HEK293 (cell line): ENCODE data around the gene KLK3.

ENCODE experiments used
- CTCF ChIA-PET: fragments of 350-600 bp; formaldehyde crosslinking; extraction: SDS; loops from one replicate; lab custom pipeline; 2021; ENCODE audit warnings: antibody characterized with exemption; lab: Yijun Ruan, JAX
- POLR2A ChIA-PET: fragments of 300-600 bp; formaldehyde crosslinking; extraction: SDS; loops from one replicate; lab custom pipeline; 2020; ENCODE audit warnings: antibody characterized with exemption, inconsistent platforms; lab: Yijun Ruan, JAX
- H3K27ac ChIP-seq: fragments of 200-500 bp; sonication (Bioruptor generic); 2 replicates; pipeline ENCODE4 v1.5.1; 2014; ENCODE audit warnings: low read depth, low read length, control low read depth, inconsistent platforms; ENCODE audit errors: extremely low read depth
- H3K36me3 ChIP-seq, 2 experiments: fragments of 200-500 bp in 1 of 2; sonication (Bioruptor generic) in 1 of 2; 1 replicate in 1 of 2; 2 replicates in 1 of 2; pipeline ENCODE4 v1.5.1; 2014 to 2017; ENCODE audit warnings: inconsistent platforms in 2 of 2, low read length in 2 of 2; ENCODE audit not compliant: control insufficient read depth in 2 of 2, insufficient read depth in 1 of 2
- H3K4me1 ChIP-seq: fragments of 200-500 bp; sonication (Bioruptor generic); 2 replicates; pipeline ENCODE4 v1.5.1; 2014; ENCODE audit warnings: mild to moderate bottlenecking, low read length, inconsistent platforms; ENCODE audit not compliant: control insufficient read depth, insufficient read depth
- H3K4me3 ChIP-seq: 2 replicates; pipeline ENCODE4 v1.5.1; 2011; ENCODE audit warnings: low read depth, mild to moderate bottlenecking, control low read depth, low read length, moderate library complexity
- H3K9me3 ChIP-seq: fragments of 200-500 bp; sonication (Bioruptor generic); 2 replicates; pipeline ENCODE4 v1.5.1; 2014; ENCODE audit warnings: low read depth, low read length, inconsistent platforms; ENCODE audit not compliant: control insufficient read depth, insufficient read depth
- KLF1 ChIP-seq: fragments of 450-650 bp; formaldehyde crosslinking; IDR thresholded peaks from 2 replicates; pipeline ENCODE4 v1.5.1; 2016; ENCODE audit warnings: missing biosample characterization, missing genetic modification characterization
- ZBTB20 ChIP-seq: fragments of 450-650 bp; formaldehyde crosslinking; IDR thresholded peaks from 2 replicates; pipeline ENCODE4 v1.5.1; 2016; ENCODE audit warnings: missing biosample characterization, missing genetic modification characterization
- ZNF121 ChIP-seq: fragments of 450-650 bp; formaldehyde crosslinking; IDR thresholded peaks from 2 replicates; pipeline ENCODE4 v1.5.1; 2016; ENCODE audit warnings: missing biosample characterization, missing genetic modification characterization
- ZNF175 ChIP-seq: fragments of 450-650 bp; formaldehyde crosslinking; IDR thresholded peaks from 2 replicates; pipeline ENCODE4 v1.5.1; 2016; ENCODE audit warnings: missing biosample characterization, missing genetic modification characterization
- ZNF2 ChIP-seq: fragments of 450-650 bp; formaldehyde crosslinking; IDR thresholded peaks from 2 replicates; pipeline ENCODE4 v1.5.1; 2016; ENCODE audit warnings: missing biosample characterization, missing genetic modification characterization
- ZNF350 ChIP-seq: fragments of 450-650 bp; formaldehyde crosslinking; IDR thresholded peaks from 2 replicates; pipeline ENCODE4 v1.5.0; 2017; ENCODE audit warnings: missing biosample characterization, mild to moderate bottlenecking, missing genetic modification characterization
- ZNF391 ChIP-seq: fragments of 450-650 bp; formaldehyde crosslinking; IDR thresholded peaks from 2 replicates; pipeline ENCODE4 v1.5.1; 2016; ENCODE audit warnings: low read depth, missing biosample characterization, missing genetic modification characterization, borderline replicate concordance
- ZNF449 ChIP-seq: fragments of 450-650 bp; formaldehyde crosslinking; IDR thresholded peaks from 2 replicates; pipeline ENCODE4 v1.5.1; 2017; ENCODE audit warnings: missing biosample characterization, mild to moderate bottlenecking, missing genetic modification characterization, moderate library complexity
- ZNF555 ChIP-seq: fragments of 450-650 bp; formaldehyde crosslinking; conservative IDR thresholded peaks from 2 replicates; pipeline ENCODE4 v1.5.1; 2017; ENCODE audit warnings: missing biosample characterization, mild to moderate bottlenecking, missing genetic modification characterization, inconsistent platforms
- ZNF610 ChIP-seq: fragments of 450-650 bp; formaldehyde crosslinking; IDR thresholded peaks from 2 replicates; pipeline ENCODE4 v1.5.1; 2016; ENCODE audit warnings: missing biosample characterization, missing genetic modification characterization, borderline replicate concordance
- ZNF623 ChIP-seq: fragments of 450-650 bp; formaldehyde crosslinking; IDR thresholded peaks from 2 replicates; pipeline ENCODE4 v1.5.1; 2016; ENCODE audit warnings: missing biosample characterization, missing genetic modification characterization
- ZNF660 ChIP-seq: fragments of 450-650 bp; IDR thresholded peaks from 2 replicates; pipeline ENCODE4 v1.5.1; 2018; ENCODE audit warnings: missing biosample characterization, mild to moderate bottlenecking, missing genetic modification characterization
- ZNF747 ChIP-seq: fragments of 450-650 bp; formaldehyde crosslinking; IDR thresholded peaks from 2 replicates; pipeline ENCODE4 v1.5.1; 2016; ENCODE audit warnings: missing biosample characterization, missing genetic modification characterization
- ZNF768 ChIP-seq: fragments of 450-650 bp; formaldehyde crosslinking; IDR thresholded peaks from 2 replicates; pipeline ENCODE4 v1.5.1; 2018; ENCODE audit warnings: missing biosample characterization, mild to moderate bottlenecking, missing genetic modification characterization
- ZNF776 ChIP-seq: fragments of 450-650 bp; formaldehyde crosslinking; IDR thresholded peaks from 2 replicates; pipeline ENCODE4 v1.5.0; 2017; ENCODE audit warnings: missing biosample characterization, missing genetic modification characterization, borderline replicate concordance
- ZXDB ChIP-seq: fragments of 450-650 bp; formaldehyde crosslinking; IDR thresholded peaks from 2 replicates; pipeline ENCODE4 v1.5.1; 2016; ENCODE audit warnings: missing biosample characterization, missing genetic modification characterization
- TF ChIP-seq, protein P1 (sequence below): fragments of 450-650 bp; formaldehyde crosslinking; IDR thresholded peaks from 2 replicates; pipeline ENCODE4 v1.5.1; 2016; ENCODE audit warnings: missing biosample characterization, missing genetic modification characterization
- TF ChIP-seq, protein P2 (sequence below): fragments of 450-650 bp; formaldehyde crosslinking; IDR thresholded peaks from 2 replicates; pipeline ENCODE4 v1.5.1; 2016; ENCODE audit warnings: missing biosample characterization, missing genetic modification characterization

KLK3 gene

DNA sequence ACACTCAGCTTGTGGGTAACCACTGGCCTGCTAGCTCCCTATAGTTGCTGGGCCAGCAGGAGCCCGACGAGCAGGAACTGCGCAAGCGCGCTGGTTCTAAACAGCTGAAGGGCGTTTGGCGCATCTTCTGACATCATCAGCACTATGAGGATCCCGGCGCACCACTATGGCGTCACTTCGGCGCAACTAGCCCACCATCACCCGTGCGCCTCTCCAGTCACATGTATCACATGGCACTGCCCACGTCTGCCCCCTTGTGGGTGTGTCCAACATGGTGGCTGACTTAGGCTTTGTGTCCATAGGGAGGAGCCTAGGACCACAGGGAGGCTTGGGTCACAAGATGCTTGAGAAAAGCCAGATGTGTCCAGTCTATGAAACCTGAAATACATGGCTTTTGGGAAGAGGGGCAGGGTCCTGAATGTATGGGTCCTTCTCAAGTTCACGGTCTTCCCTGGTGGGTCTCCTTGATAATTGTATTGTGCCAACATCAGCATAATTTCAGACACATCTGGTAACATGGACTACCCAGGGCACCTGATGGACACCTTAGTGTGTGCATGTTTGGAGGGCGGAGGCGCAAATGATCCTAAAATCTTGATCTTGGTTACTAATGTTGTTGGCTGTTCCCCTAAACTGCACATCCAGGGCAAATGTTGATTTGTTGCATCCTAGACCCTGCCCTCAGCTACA lies 38.5 kb downstream of the KLK3 start:
- H3K9me3 ChIP-seq: no peaks in the 10 kb centered on the region
- H3K36me3 ChIP-seq: no peaks in the 10 kb centered on the region
- POLR2A ChIA-PET: no interaction called here
- no peaks in the 10 kb centered on the region; the same call in 1 of the 2 replicates for H3K4me1 ChIP-seq
- TF ChIP-seq ZNF175 (tag by site-specific recombination) (no peak), ZNF776 (tag by site-specific recombination) (no peak), ZNF121 (tag by site-specific recombination) (no peak), ZNF2 (no peak), ZNF350 (tag by site-specific recombination) (no peak), ZXDB (tag by site-specific recombination) (no peak), ZNF610 (tag by site-specific recombination) (no peak)
- TF ChIP-seq, protein P1, sequence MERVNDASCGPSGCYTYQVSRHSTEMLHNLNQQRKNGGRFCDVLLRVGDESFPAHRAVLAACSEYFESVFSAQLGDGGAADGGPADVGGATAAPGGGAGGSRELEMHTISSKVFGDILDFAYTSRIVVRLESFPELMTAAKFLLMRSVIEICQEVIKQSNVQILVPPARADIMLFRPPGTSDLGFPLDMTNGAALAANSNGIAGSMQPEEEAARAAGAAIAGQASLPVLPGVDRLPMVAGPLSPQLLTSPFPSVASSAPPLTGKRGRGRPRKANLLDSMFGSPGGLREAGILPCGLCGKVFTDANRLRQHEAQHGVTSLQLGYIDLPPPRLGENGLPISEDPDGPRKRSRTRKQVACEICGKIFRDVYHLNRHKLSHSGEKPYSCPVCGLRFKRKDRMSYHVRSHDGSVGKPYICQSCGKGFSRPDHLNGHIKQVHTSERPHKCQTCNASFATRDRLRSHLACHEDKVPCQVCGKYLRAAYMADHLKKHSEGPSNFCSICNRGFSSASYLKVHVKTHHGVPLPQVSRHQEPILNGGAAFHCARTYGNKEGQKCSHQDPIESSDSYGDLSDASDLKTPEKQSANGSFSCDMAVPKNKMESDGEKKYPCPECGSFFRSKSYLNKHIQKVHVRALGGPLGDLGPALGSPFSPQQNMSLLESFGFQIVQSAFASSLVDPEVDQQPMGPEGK (tag by site-specific recombination): no peak
- TF ChIP-seq, protein P2, sequence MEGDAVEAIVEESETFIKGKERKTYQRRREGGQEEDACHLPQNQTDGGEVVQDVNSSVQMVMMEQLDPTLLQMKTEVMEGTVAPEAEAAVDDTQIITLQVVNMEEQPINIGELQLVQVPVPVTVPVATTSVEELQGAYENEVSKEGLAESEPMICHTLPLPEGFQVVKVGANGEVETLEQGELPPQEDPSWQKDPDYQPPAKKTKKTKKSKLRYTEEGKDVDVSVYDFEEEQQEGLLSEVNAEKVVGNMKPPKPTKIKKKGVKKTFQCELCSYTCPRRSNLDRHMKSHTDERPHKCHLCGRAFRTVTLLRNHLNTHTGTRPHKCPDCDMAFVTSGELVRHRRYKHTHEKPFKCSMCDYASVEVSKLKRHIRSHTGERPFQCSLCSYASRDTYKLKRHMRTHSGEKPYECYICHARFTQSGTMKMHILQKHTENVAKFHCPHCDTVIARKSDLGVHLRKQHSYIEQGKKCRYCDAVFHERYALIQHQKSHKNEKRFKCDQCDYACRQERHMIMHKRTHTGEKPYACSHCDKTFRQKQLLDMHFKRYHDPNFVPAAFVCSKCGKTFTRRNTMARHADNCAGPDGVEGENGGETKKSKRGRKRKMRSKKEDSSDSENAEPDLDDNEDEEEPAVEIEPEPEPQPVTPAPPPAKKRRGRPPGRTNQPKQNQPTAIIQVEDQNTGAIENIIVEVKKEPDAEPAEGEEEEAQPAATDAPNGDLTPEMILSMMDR (tag by site-specific recombination): peak; percentile 16; the same call in 1 of the 2 replicates
- TF ChIP-seq, all 188 proteins: peak for 1
- H3K27ac ChIP-seq: no peak overlapping the region
- CTCF ChIA-PET: interaction anchor here (0.5 to 2.8 kb wide), 3 partner anchors 12 to 39 kb away, joined by 3 to 13 read pairs (median 3); partner anchors contain the start of gene KLK3
- no peak overlapping the region for H3K4me3 ChIP-seq

DNA sequence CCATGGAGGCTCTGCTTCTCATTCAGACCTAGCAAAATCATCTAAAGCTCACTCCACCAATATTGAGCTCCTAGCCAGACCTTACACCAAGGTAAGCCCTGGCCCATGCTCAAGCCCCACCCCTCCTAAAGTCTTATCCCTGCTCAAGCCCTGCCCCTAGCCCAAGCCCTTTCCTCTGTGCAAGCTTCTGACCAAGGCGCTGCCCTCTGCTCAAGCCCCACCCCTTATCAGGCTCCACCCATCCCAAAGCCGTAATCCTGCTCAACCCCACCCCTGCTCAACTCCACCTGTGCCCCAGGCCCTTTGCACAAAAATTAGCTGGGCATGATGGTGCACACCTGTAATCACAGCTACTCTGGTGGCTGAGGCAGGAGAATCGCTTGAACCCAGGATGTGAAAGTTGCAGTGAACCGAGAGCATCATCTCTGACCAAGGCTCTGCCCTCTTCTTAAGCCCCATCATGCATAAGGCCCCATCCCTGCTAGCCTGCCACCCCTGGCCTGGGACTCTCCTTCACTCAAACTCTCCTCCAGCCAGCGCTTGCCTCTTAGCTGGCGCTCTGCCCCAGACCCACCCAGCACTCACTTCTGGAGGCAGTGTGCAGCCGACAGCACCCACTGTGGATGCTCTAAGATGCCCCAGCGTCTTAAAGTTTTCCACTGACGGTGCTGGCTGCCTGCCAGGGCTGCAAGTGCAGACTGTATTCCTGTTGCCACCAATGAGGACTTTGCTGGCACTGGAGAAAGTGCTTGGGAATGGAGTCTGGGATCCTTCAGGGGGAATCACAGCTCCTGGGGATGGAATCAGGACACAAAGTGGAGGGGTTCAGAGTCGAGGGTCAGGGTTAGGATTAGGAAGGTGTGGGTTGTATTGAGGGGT lies 40.0 kb downstream of the KLK3 start:
- no peaks in the 10 kb centered on the region for H3K9me3 ChIP-seq
- ChIA-PET POLR2A (no interaction called here), CTCF (interaction anchor here (0.7 to 2.8 kb wide), 3 partner anchors 11 to 70 kb away, joined by 3 to 13 read pairs (median 6); no protein-coding TSS in a partner anchor)
- no peaks in the 10 kb centered on the region for H3K36me3 ChIP-seq
- TF ChIP-seq ZNF391 (tag by site-specific recombination) (no peak), ZNF555 (tag by site-specific recombination) (no peak), ZNF660 (tag by site-specific recombination) (0 out of 2 replicates have a peak, but pooled peaks have one; percentile 10), ZNF747 (tag by site-specific recombination) (no peak), ZNF623 (tag by site-specific recombination) (peak; percentile 86), ZNF768 (tag by site-specific recombination) (no peak), ZNF449 (tag by site-specific recombination) (no peak), ZBTB20 (tag by site-specific recombination) (0 out of 2 replicates have a peak, but pooled peaks have one; percentile 10), KLF1 (tag by site-specific recombination) (peak; percentile 80)
- no peak overlapping the region for H3K4me3 ChIP-seq
- no peaks in the 10 kb centered on the region; the same call in 1 of the 2 replicates for H3K4me1 ChIP-seq
- H3K27ac ChIP-seq: no peak overlapping the region
